Stimulated activated CD8-positive, alpha-beta memory T cell treated with anti-CD3 and anti-CD28 coated beads, Interleukin-4, amount 100 ng/mL, for 24 hours (primary cell): ENCODE measurements around the gene SLC44A5.
"Not testable (repeated sequence)": the region's sequence is repeated elsewhere in the genome, so short reads cannot be mapped to it uniquely, and the experiment has no call there.

Experiments
- DNase-seq: peaks from one replicate; pipeline ENCODE4 v3.0.0-alpha.2; 2020; ENCODE audit warnings: low read depth

SLC44A5 gene

GRCh38 chr1:75449998-75450397, 160.9 kb downstream of the SLC44A5 start:
- DNase-seq, result no peak

GRCh38 chr1:75444220-75444619, 166.7 kb downstream of the SLC44A5 start:
- no peak for DNase-seq

GRCh38 chr1:75440274-75440673, 170.6 kb downstream of the SLC44A5 start:
- DNase-seq, result no peak

- DNase-seq, result no peak
Measured at GRCh38 chr1:75438355-75438754, 172.6 kb downstream of the SLC44A5 start.

GRCh38 chr1:75431843-75432242, 179.1 kb downstream of the SLC44A5 start:
- no peak for DNase-seq

- no peak for DNase-seq
Measured at GRCh38 chr1:75430526-75430925, 180.4 kb downstream of the SLC44A5 start.

GRCh38 chr1:75426688-75427087, 184.2 kb downstream of the SLC44A5 start:
- DNase-seq, result no peak

GRCh38 chr1:75425001-75425650, 185.8 kb downstream of the SLC44A5 start:
- DNase-seq, result no peak

GRCh38 chr1:75423616-75424015, 187.3 kb downstream of the SLC44A5 start:
- no peak for DNase-seq

GRCh38 chr1:75423136-75423535, 187.8 kb downstream of the SLC44A5 start:
- DNase-seq, result no peak

- DNase-seq, result no peak
Measured at GRCh38 chr1:75421371-75421770, 189.5 kb downstream of the SLC44A5 start.

GRCh38 chr1:75415187-75415586, 195.7 kb downstream of the SLC44A5 start:
- no peak for DNase-seq

- no peak for DNase-seq
Measured at GRCh38 chr1:75412616-75413015, 198.3 kb downstream of the SLC44A5 start.

- DNase-seq, result not testable (repeated sequence)
Measured at GRCh38 chr1:75404681-75405080, 206.2 kb downstream of the SLC44A5 start.

GRCh38 chr1:75403147-75403646, 207.7 kb downstream of the SLC44A5 start:
- DNase-seq, result not testable (repeated sequence)

- no peak for DNase-seq
Measured at GRCh38 chr1:75400716-75401115, 210.2 kb downstream of the SLC44A5 start.

- DNase-seq, result no peak
Measured at GRCh38 chr1:75396745-75397144, 214.2 kb downstream of the SLC44A5 start.

- DNase-seq, result no peak
Measured at GRCh38 chr1:75396260-75396659, 214.7 kb downstream of the SLC44A5 start.

GRCh38 chr1:75394386-75395139, 216.4 kb downstream of the SLC44A5 start:
- no peak for DNase-seq

GRCh38 chr1:75392278-75392677, 218.6 kb downstream of the SLC44A5 start:
- no peak for DNase-seq

- DNase-seq, result not testable (repeated sequence)
Measured at GRCh38 chr1:75375476-75376447, 235.2 kb downstream of the SLC44A5 start.

GRCh38 chr1:75373542-75374159, 237.3 kb downstream of the SLC44A5 start:
- no peak for DNase-seq
